ENCODE data around the gene HEXD. TPM values are rescaled to one million over a fixed set of nuclear protein-coding genes. Genes with fewer than 3 reads are reported as not detected.
A peak's percentile ranks its signal among the peaks of the same experiment; 100 is the strongest.

The HEXD gene
- total and polyA plus RNA-seq, 2 of the 8 experiments (the other 6 are each of a cell fraction or from before 2014, with no cell fraction given) = 20.6 to 21.8 TPM

- no peak overlapping the region for H3K23ac ChIP-seq (ENCODE audit: insufficient read length)
- DNase-seq (ENCODE audit: low read depth in 1 of 2, low spot score in 2 of 2) (no peak), FAIRE-seq (no peak)
- H3K4me1 ChIP-seq (replicated peaks in 1 of 4; ENCODE audit: control insufficient read depth in 3 of 4, insufficient read depth in 4 of 4, low read length in 3 of 4) = peaks cover 0 to 8% (median 3%) of the 10 kb centered on the region in 4 experiments; a peak in 4 of 7 replicates
- H4K5ac ChIP-seq (ENCODE audit: insufficient read length, low read depth, low read length) = no peak overlapping the region
- H3K18ac ChIP-seq (ENCODE audit: extremely low read depth, low read length) = no peak overlapping the region
- H3K23me2 ChIP-seq (ENCODE audit: low read depth, low read length) = peaks cover 2% of the 10 kb centered on the region; the same call in 1 of the 2 replicates
- 0 out of 2 replicates have a peak, but pooled peaks cover 3% of the 10 kb centered on the region for H3K79me1 ChIP-seq (ENCODE audit: low read depth, low read length)
- no peak overlapping the region for H2AK5ac ChIP-seq (ENCODE audit: low read depth, low read length)
- H3K9me3 ChIP-seq (ENCODE audit: insufficient read depth in 2 of 2, low read depth in 1 of 2, low read length in 1 of 2) = peaks cover 2 to 10% of the 10 kb centered on the region in 2 experiments; a peak in 3 of 4 replicates
- peak overlapping the region; percentile 86 to 99 for H3K4me2 ChIP-seq (ENCODE audit: insufficient read depth in 1 of 2, low read depth in 2 of 2, low read length in 2 of 2)
- H3K4ac ChIP-seq (replicated peaks; ENCODE audit: insufficient read length, low read depth, low read length) = no peak overlapping the region
- no peak overlapping the region for H3K9ac ChIP-seq (replicated peaks in 1 of 4; ENCODE audit: extremely low read depth in 1 of 4, low read depth in 3 of 4, low read length in 3 of 4)
- H2BK20ac ChIP-seq (ENCODE audit: low read length) = no peak overlapping the region
- no peak overlapping the region for H2BK5ac ChIP-seq (ENCODE audit: low read depth, low read length)
- H2BK120ac ChIP-seq (replicated peaks; ENCODE audit: low read depth, low read length) = no peak overlapping the region
- no peak overlapping the region for H2BK12ac ChIP-seq (ENCODE audit: low read depth, low read length)
- whole genome bisulfite sequencing, 2 experiments (ENCODE audit: extremely low coverage in 1 of 2, insufficient coverage in 1 of 2, insufficient read length in 1 of 2, insufficient replicate concordance in 2 of 2, low coverage in 1 of 2, low lambda C conversion rate in 2 of 2, missing lambda C conversion rate in 1 of 2) = 71% methylated on average over 10 of the region's 10 CpGs; no CpG with 5 or more reads in 1 of the 2 experiments
- no peak overlapping the region for H4K91ac ChIP-seq (replicated peaks; ENCODE audit: insufficient read length, low read length)
- no peak overlapping the region for H4K8ac ChIP-seq (ENCODE audit: extremely low read depth, insufficient read depth, low read length)
- ChIA-PET CTCF (ENCODE audit: partially characterized antibody) (interaction anchor here (0.6 to 1.2 kb wide), 5 partner anchors 26 to 321 kb away, joined by 3 to 4 read pairs (median 3); no protein-coding TSS in a partner anchor), POLR2A (ENCODE audit: partially characterized antibody) (interaction anchor here (0.7 to 1.8 kb wide), 4 partner anchors 8 to 40 kb away, joined by 3 to 5 read pairs (median 4); no protein-coding TSS in a partner anchor)
- no peak overlapping the region for H3K56ac ChIP-seq (replicated peaks; ENCODE audit: insufficient read length, low read depth, low read length)
- H3K27me3 ChIP-seq (replicated peaks in 1 of 4; ENCODE audit: control insufficient read depth in 3 of 4, extremely low read depth in 1 of 4, insufficient read depth in 3 of 4, low read length in 3 of 4) = no peaks in the 10 kb centered on the region
- peaks cover 0 to 3% of the 10 kb centered on the region in 2 experiments; a peak in 1 of 4 replicates for H3K79me2 ChIP-seq (ENCODE audit: control insufficient read depth in 1 of 2, insufficient read depth in 2 of 2, low read length in 2 of 2)
- no peak overlapping the region for H3K14ac ChIP-seq (ENCODE audit: insufficient read length)
- H3K36me3 ChIP-seq (ENCODE audit: control insufficient read depth in 2 of 4, insufficient read depth in 4 of 4, low read length in 3 of 4) = peaks cover 3 to 11% (median 5%) of the 10 kb centered on the region in 4 experiments; a peak in 5 of 8 replicates
- peaks cover 3 to 7% of the 10 kb centered on the region in 2 experiments for H4K20me1 ChIP-seq (replicated peaks in 1 of 2; ENCODE audit: control insufficient read depth in 1 of 2, insufficient read depth in 2 of 2, low read length in 2 of 2)
- H3K27ac ChIP-seq (ENCODE audit: low read depth, low read length) = no peak overlapping the region
- H2BK15ac ChIP-seq (ENCODE audit: low read length) = no peak overlapping the region
- no peak overlapping the region for H2AFZ ChIP-seq (ENCODE audit: low read length)
- H3K4me3 ChIP-seq (ENCODE audit: extremely low read depth in 1 of 4, insufficient read depth in 2 of 4, low read depth in 3 of 4, low read length in 4 of 4) = peak overlapping the region; percentile 77 to 86 (median 81); a peak in 7 of 8 replicates
These were observed 39.2 kb downstream of the HEXD start for GRCh38 chr17:82457073-82457928.
